H7 (cell line): ENCODE measurements around the gene BLOC1S4. TPM values are rescaled to one million over a fixed set of nuclear protein-coding genes. Genes with fewer than 3 reads are reported as not detected.

ENCODE experiments used
- DNase-seq: peaks from one replicate; pipeline ENCODE4 v3.0.0; 2012
- H3K27me3 ChIP-seq: 2 replicates; pipeline ENCODE4 v1.6.0; 2011; ENCODE audit warnings: mild to moderate bottlenecking, low read length; ENCODE audit not compliant: control insufficient read depth, insufficient read depth
- H3K36me3 ChIP-seq: replicated peaks from 2 replicates; pipeline ENCODE4 v1.5.1; 2011; ENCODE audit warnings: low read length; ENCODE audit not compliant: control insufficient read depth, insufficient read depth
- H3K4me3 ChIP-seq: 2 replicates; pipeline ENCODE4 v1.5.1; 2011; ENCODE audit warnings: low read depth, mild to moderate bottlenecking, control low read depth, low read length, moderate library complexity; ENCODE audit not compliant: insufficient read depth
- total RNA-seq: library from RNA; depleted of rRNA; stranded (reverse); fragments of >200 nt; shearing (Covaris generic); gene quantifications from 2 replicates; pipeline ENCODE4 v1.2.3, GENCODE V29; 2014

The BLOC1S4 gene
- total RNA-seq, 1 experiment from 2014 or later: 39.7 TPM

DNA sequence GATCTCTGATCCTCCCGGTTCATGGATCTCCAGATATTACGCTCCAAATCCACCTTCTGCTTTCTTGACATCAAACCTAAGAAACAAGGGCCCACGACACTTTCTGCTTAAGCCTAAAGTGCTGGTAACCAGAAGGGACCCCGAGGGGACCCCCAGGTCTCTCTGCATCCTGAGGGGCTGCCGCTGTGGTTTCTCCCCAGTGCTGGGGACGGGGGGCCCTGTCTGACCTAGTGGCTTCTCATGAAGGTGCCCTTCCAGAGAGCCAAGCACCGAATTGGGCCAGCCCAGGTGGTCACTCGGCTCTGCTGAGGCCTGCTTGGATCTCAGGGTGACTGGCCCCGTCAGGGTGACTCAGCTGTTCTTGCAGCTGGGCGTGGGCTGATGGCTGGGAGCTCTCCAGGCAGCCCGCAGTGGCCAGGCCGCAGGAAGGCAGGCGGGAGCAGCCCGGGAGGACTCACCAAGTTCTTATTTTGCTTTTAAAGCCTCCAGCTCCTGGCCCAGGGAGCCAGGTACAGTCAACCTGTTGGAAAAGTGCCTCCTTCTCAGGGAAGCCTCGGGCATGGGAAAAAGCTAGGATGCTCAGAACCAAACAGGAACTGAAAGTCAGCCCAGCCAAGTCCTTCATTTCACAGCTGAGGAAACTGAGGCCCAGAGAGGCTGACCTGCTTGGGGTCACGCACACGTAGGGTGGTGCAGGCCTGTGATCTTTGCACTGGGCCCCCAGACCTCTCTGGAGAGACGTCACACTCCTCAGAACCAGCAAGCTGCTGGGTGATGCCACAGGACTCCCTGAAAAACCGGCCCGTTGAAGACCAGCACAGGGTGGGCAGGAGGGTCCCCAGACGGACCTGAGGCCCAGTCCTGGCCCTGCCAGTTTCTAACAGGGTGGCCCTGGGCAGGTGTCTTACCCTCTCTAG lies 16.7 kb downstream of the BLOC1S4 start:
- no peaks in the 10 kb centered on the region for H3K27me3 ChIP-seq
- no peaks in the 10 kb centered on the region for H3K36me3 ChIP-seq
- no peak overlapping the region for H3K4me3 ChIP-seq
- DNase-seq: peak; percentile 56

DNA sequence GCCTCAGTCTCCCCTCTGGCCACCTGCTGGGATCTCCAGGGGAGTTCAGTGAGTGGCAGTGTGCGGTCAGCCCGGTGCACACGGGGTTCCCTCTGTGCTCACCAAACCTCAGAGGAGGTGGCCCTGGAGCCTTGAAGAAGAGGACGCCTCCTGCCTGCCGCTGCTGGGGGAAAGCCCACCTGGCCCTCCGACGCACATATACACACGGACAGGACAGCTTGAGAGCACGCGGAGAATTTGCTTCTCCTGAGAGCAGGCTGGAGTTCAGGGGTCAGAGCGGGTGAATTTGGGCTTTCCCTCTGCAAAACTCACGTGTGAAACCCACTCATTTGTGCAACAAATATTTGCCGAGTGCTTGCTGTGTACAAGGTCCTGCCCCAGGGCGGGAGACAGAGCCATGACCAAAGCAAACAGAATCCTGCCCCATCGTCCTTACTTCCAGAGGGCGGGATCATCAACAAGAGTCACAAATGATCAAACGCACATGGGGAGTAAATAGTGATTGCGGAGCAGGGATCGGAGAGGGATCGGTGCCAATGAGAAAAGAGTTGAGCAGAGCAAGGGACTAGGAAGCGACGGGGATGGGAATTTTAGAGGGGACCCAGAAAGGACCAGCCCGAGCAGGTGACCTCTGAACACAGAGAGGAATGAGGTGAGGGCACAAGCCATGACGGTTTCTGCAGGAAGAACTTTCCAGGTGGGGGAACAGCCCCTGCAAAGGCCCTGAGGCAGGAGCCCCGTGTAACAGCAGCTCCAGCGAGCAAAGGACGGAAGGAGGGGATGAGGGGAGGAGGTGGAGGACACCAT lies 17.6 kb downstream of the BLOC1S4 start:
- DNase-seq: peak; percentile 37
- Histone ChIP-seq H3K36me3 (no peaks in the 10 kb centered on the region), H3K4me3 (no peak overlapping the region), H3K27me3 (no peaks in the 10 kb centered on the region)

DNA sequence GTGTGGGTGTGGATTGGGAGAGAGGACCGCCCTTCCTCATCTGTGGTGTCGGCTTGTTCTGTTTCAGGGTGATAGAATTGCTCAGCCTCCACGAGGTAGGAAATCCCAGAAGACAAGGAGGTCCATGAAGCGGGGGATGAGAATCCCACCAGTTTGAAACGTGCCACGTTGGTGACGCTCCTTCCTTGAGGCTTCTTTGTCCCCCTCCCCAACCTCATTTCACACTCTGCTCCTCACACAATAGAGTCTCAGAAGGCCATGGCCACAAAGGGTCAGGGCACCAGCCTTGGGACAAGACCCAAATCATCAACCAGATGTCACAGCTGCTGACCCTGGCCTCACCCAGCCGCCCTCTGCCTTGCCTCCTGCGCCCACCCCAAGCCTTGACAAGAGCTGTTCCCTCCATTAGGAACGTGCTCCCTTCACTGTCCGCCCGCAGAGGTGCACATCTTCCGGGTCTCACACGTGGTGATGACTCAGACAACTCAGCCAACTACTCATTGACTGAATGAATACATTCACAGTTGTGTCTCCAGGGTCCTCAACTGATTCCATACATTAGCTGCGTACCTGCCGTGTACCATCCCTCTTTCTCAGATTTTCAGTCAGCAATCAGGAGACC lies 18.3 kb downstream of the BLOC1S4 start:
- H3K36me3 ChIP-seq: no peaks in the 10 kb centered on the region
- H3K27me3 ChIP-seq: no peaks in the 10 kb centered on the region
- DNase-seq: peak; percentile 32
- H3K4me3 ChIP-seq: no peak overlapping the region

DNA sequence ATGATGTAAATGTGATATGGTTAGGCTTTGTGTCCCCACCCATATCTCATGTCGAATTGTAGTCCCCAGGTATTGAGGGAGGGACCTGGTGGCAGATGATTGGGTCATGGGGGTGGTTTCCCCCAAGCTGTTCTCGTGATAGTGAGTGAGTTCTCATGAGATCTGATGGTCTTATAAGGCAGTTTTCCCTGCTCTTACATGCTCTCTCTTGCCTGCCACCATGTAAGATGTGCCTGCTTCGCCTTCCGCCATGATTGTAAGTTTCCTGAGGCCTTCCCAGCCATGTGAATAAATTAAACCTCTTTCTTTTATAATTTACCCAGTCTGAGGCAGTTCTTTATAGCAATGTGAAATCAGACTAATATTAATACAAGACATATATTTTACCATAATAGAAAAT lies 23.9 kb downstream of the BLOC1S4 start:
- no peak for DNase-seq
- no peak overlapping the region for H3K4me3 ChIP-seq
- H3K36me3 ChIP-seq: no peaks in the 10 kb centered on the region
- no peaks in the 10 kb centered on the region for H3K27me3 ChIP-seq

DNA sequence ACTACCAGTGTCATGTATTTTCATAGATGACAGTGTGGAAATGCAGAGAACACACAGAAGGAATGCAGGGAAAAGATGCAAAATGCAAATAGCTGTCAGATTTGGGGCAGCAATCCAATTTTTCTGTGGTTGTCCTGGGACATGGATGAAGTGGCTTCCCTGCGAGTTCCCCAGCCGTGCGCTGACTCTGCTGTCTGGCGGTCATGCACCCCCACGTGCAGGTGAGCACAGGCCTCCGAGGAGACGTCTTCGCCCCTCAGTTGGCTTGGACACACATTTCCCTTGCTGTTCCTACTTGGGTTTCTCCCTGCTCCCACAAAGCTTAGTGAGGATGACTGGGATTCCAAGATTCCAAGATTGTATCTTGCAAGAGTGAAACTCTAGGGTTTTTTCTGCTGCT lies 24.4 kb downstream of the BLOC1S4 start:
- no peaks in the 10 kb centered on the region for H3K36me3 ChIP-seq
- H3K27me3 ChIP-seq: no peaks in the 10 kb centered on the region
- no peak overlapping the region for H3K4me3 ChIP-seq
- peak; percentile 6 for DNase-seq

DNA sequence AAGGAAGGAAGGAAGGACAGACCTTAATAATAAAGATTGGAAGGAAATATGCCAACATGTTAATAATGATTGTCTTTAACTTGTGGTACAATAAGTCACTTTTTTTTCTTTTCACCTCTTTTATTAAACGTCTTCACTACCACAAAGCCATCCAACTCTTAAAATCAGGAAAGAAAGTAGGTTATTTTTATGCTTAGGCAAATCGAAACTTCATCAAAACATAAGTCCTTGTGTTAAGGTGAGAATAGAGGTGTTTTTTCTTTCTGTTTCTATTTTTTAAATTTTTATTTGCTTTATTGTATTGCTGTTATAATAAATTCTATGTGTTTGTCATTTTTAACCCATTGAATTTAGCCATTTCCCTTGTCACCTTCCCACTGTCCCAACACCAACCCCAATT lies 26.5 kb downstream of the BLOC1S4 start:
- H3K4me3 ChIP-seq: no peak overlapping the region
- DNase-seq: no peak
- H3K36me3 ChIP-seq: no peaks in the 10 kb centered on the region
- H3K27me3 ChIP-seq: no peaks in the 10 kb centered on the region

DNA sequence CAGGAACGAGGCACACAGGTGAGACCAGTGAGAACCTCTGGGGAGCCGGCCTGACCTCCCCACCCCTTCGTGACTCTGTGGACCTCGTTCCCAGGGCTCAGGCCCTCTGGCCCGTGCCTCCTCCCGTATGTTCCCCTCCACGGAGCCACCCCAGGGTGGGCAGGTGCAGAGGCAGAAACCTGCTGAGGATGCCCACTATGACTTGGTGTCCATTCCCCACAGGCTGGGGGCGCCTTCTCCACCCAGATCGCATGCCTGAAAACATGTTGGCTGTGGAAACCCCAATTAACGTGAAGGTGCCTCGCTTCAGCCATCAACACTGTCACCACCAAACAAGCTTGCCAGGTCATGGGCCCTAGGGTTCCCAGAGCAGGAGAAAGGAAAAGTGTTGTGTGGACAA lies 27.0 kb downstream of the BLOC1S4 start:
- H3K4me3 ChIP-seq: no peak overlapping the region
- peak; percentile 44 for DNase-seq
- H3K36me3 ChIP-seq: no peaks in the 10 kb centered on the region
- no peaks in the 10 kb centered on the region for H3K27me3 ChIP-seq

DNA sequence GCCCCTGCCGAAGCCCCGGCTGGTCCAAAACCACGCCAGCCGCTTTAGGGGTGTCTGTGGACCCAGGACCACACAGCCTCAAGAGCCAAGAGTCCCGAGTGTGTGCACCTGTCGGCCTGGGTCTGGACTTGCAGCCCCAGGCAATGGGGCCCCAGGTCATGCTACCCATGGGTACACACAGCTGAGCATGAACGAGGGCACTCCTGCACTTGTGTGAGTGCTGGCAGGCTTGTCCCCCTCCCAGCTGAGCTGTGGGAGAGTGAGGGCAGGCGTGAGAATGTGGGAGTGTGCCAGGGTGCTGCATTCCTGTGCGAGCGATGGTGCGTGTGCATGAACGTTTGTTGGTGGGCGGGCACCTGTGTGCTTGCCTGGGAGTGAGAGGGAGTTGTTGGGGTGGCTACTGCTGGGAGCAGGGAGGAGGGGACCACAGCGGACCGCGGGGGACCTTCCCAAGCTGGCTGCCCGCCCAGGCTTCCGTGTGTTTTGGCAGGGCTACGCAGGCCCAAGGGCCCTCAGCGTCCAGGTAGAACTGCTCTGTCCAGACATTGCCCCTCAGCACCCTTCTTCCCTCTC lies 30.8 kb downstream of the BLOC1S4 start:
- no peaks in the 10 kb centered on the region for H3K27me3 ChIP-seq
- DNase-seq: peak; percentile 30
- no peak overlapping the region for H3K4me3 ChIP-seq
- no peaks in the 10 kb centered on the region for H3K36me3 ChIP-seq

DNA sequence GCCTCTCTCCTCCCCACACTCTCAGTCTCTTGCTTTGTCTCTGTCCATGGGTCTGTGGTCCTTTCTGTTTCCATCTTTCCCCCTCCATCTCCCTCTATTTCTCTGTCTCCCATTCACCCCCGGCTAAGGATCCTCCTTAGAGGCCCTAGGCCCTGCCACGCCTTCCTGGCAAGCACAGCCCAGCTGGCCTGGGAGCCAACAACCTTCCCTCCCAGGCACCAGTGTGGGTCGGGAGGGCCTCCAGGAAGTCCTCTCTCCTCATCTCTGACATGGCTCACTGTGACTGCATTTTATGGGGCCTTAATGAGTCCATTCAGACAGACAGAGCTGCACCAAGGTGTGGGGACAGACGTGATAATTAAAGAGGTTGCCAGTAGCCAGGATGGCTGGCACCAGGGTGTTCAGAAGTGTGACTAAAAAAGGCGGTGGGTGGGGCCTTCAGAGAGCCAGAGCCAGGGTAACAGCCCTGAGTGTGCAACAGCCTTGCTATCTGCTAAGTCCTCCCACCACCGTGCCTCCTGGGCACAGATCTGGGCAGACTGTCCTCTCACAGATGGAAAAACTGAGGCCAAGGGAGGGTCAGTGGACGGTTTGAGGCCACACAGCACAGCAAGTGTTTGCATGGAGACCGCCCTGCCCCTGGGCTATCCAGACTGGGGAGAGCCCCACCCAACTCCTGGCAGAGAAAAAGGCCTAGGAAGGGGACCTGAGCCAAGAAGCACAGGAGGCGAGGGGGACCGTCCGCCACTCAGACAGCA lies 31.5 kb downstream of the BLOC1S4 start:
- no peak for DNase-seq
- no peaks in the 10 kb centered on the region for H3K36me3 ChIP-seq
- no peaks in the 10 kb centered on the region for H3K27me3 ChIP-seq
- no peak overlapping the region for H3K4me3 ChIP-seq

DNA sequence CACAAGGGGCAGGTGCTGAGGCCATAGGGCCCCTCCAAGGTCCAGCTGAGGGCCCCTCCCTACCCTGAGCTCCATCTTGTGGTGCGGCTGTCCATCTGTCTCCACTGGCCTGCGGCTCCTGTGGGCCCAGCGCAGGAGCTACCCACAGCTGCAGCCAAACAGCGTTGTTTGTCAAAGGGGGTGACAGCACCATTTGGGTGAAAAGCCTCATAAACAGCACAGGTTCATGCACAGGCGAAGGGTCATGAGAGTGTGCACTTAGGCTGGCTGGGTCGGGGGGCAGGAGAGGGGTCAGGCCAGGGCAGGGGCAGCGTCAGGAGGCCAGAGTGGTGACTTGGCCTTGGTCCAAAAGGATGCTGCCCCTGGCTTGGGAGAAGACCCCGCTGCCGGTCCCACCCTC lies 32.3 kb downstream of the BLOC1S4 start:
- Histone ChIP-seq H3K27me3 (no peaks in the 10 kb centered on the region), H3K36me3 (no peaks in the 10 kb centered on the region), H3K4me3 (no peak overlapping the region)
- DNase-seq: no peak

DNA sequence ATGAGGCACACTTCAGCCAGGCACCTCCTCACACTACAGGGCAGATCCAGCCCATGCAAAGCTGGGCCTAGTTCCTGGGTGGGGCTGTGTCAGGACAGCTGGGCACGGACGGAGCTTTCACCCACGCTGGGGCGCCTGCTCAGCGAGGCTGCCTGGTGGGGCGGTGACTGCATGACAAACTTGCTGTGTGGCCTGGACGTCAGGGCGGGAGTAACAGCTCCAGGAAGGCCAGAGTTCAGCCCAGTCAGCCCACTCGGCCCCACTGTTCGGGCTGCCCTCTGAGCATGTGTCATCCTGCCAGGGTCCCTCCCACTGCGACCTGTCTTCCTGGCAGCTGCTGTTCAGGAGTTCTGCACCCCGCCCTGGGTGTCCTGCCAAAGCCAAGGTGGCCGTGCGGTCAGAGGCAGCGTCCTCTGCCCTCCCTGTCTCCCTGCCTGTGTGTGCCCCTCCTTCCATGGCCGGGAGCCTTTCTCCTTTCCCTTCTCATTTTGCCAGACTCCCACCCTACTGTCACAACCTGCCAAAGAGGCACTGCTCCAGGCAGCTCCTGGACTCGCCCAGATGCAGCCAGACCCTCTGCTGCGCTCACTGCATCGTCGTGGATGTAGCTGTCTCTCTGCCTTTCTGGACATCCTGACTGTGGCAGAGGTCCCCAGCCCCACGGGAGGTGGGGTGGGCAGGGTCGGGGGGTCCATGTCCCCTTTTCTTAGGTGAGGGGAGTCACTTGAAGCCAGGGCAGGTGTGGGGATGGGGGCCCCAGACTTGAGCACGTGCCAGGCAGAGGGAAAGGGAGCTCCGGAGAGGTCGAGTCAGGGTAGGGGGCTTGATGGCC lies 33.6 kb downstream of the BLOC1S4 start:
- Histone ChIP-seq H3K27me3 (no peaks in the 10 kb centered on the region), H3K4me3 (no peak overlapping the region), H3K36me3 (no peaks in the 10 kb centered on the region)
- no peak for DNase-seq

DNA sequence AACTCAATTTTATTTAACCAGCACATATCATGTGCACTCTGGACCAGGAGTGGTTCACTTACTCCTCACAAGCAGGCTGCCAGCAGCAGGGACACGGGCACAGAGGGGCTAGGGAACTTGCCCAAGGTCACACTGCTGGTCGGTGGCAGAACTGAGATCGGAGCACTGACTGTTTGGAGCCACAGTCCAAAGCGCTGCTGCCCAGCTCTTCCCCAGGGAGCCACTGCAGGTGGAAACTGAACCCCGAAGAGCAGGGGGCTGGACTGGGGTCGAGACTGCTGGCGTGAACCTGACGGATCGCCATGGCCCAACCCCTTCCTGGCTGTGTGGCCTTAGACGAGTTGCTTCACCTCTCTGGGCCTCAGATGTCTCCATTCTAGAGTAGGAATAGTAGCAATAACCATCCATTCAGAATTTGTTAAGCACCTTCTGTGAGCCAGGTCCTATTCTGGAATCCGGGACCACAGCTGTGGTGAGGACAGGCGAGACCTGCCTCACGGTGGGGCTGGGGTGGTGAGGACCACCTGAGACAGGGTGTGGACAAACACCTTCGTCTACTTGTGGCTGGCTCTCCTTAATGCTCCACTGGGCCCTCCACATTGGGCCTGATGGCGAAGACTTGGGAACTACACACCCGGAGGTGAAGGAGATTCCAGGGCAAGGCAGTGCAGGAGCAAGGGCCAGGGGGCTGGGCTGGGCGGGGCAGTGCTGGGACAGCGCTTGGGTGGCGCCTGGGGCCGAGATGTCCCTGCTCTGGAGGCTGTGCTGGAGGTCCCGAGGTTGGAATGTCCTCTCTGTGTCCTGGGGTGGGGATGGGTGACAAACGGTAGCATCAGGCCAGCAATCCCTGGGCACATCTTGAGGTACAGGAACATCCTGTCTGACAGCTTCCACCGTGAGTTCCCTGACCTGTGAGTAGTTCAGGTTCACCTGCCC lies 34.6 kb downstream of the BLOC1S4 start:
- Histone ChIP-seq H3K27me3 (no peaks in the 10 kb centered on the region), H3K4me3 (no peak overlapping the region), H3K36me3 (no peaks in the 10 kb centered on the region)
- DNase-seq: no peak
